GM12892 (cell line): ENCODE data around the gene PRR3.

Experiments
- DNase-seq: peaks from one replicate; pipeline ENCODE4 v3.0.0; 2011; ENCODE audit not compliant: insufficient read length
- FAIRE-seq: peaks from 2 replicates; lab custom pipeline; 2011; peaks lifted over from hg19 to GRCh38; lab: Jason Lieb, UNC
- POLR2A ChIP-seq: IDR thresholded peaks from 2 replicates; pipeline ENCODE4 v1.6.1; 2011; ENCODE audit warnings: low read depth, low read length, control low read depth
- POLR2AphosphoS5 ChIP-seq: IDR thresholded peaks from 2 replicates; pipeline ENCODE4 v1.6.1; 2011; ENCODE audit warnings: low read depth, low read length, control low read depth
- TAF1 ChIP-seq: IDR thresholded peaks from 2 replicates; pipeline ENCODE4 v1.6.1; 2011; ENCODE audit warnings: low read depth, mild to moderate bottlenecking, control low read depth, low read length, borderline replicate concordance

PRR3 gene

DNA sequence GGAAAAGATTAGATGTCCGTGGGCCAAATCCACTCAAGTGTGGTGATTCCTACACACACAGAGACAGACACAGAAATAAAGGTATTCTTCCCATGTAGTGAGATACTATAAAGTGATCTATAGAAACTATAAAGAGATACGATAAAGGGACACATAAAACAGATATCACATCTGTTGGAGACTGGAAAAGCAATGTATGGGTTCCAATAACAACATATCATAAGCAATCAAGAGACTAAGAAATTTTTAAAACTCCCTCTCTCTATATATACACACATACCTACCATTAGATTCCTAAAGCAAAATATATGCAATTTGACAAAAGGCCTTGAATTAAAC lies 54.7 kb downstream of the PRR3 start:
- DNase-seq, result no peak
- no peak for FAIRE-seq
- no peak for TF ChIP-seq POLR2A
- no peak for TF ChIP-seq TAF1
- TF ChIP-seq POLR2AphosphoS5, result no peak

GRCh38 chr6:30612213-30612612 lies 55.1 kb downstream of the PRR3 start:
- TF ChIP-seq POLR2A (no peak), POLR2AphosphoS5 (no peak), TAF1 (no peak)
- no peak for FAIRE-seq
- DNase-seq, result no peak

- DNase-seq, result no peak
- TF ChIP-seq POLR2AphosphoS5, result peak; percentile 69
- no peak for TF ChIP-seq TAF1
- TF ChIP-seq POLR2A, result no peak; the same call in 1 of the 2 replicates
- no peak for FAIRE-seq
These were observed 55.7 kb downstream of the PRR3 start for GRCh38 chr6:30612687-30613248.
